CD4-positive, alpha-beta T cell (primary cell): ENCODE measurements around the gene SLC12A3. TPM values are rescaled to one million over a fixed set of nuclear protein-coding genes. Genes with fewer than 3 reads are reported as not detected.

Experiments used
- ATAC-seq: fragments of 200-7000 bp; cut with Tn5 transposase; one replicate; pipeline ENCODE4 v1.10.0; 2022; ENCODE audit warnings: mild to moderate bottlenecking; ENCODE audit not compliant: poor library complexity
- CTCF ChIA-PET: fragments of 350-600 bp; sonication (Branson Sonifier 250); formaldehyde crosslinking; loops from one replicate; lab custom pipeline; 2021; ENCODE audit warnings: antibody characterized with exemption, inconsistent platforms; lab: Charles Lee
- POLR2A ChIA-PET: fragments of 350-600 bp; sonication (Branson Sonifier 250); formaldehyde crosslinking; loops from one replicate; lab custom pipeline; 2021; ENCODE audit warnings: antibody characterized with exemption, inconsistent platforms; lab: Charles Lee
- DNase-seq, 14 experiments: peaks; one replicate each; pipeline ENCODE4 v3.0.0-alpha.2; 2013 to 2020; ENCODE audit warnings: mixed read lengths in 2 of 14
- H3K27ac ChIP-seq, 2 donors: one replicate each; pipeline versions ENCODE4 v1.5.1 to v1.7.0; 2013; ENCODE audit warnings: low read length in 2 of 2, low read depth in 1 of 2, mild to moderate bottlenecking in 1 of 2
- H3K27me3 ChIP-seq, 2 experiments: 1 replicate in 1 of 2; 2 replicates in 1 of 2; pipeline versions ENCODE4 v1.6.1 to v1.7.0; 2013; ENCODE audit warnings: low read length in 2 of 2, control low read depth in 1 of 2, mild to moderate bottlenecking in 1 of 2, moderate library complexity in 1 of 2; ENCODE audit not compliant: insufficient read depth in 2 of 2, control insufficient read depth in 1 of 2
- H3K36me3 ChIP-seq: one replicate; pipeline ENCODE4 v1.6.1; 2013; ENCODE audit warnings: low read length, control low read depth; ENCODE audit not compliant: insufficient read depth
- H3K4me1 ChIP-seq: one replicate; pipeline ENCODE4 v1.6.1; 2013; ENCODE audit warnings: low read length, control low read depth; ENCODE audit not compliant: insufficient read depth
- H3K4me3 ChIP-seq: one replicate; pipeline ENCODE4 v1.5.1; 2013; ENCODE audit warnings: mild to moderate bottlenecking, low read length, moderate library complexity
- H3K9me3 ChIP-seq, 2 experiments: 1 replicate in 1 of 2; 2 replicates in 1 of 2; pipeline versions ENCODE4 v1.6.1 to v1.7.0; 2013; ENCODE audit warnings: low read length in 2 of 2, mild to moderate bottlenecking in 2 of 2, control low read depth in 1 of 2, moderate library complexity in 1 of 2; ENCODE audit not compliant: control insufficient read depth in 1 of 2, insufficient read depth in 1 of 2
- H3K27ac Mint-ChIP-seq: one replicate; pipeline ENCODE4 v1.8.0; 2020; ENCODE audit warnings: mixed read lengths
- H3K27me3 Mint-ChIP-seq: one replicate; pipeline ENCODE4 v1.8.0; 2021; ENCODE audit warnings: mixed read lengths
- H3K36me3 Mint-ChIP-seq: one replicate; pipeline ENCODE4 v1.8.0; 2021; ENCODE audit warnings: low read depth, mixed read lengths
- H3K4me1 Mint-ChIP-seq: one replicate; pipeline ENCODE4 v1.8.0; 2021; ENCODE audit warnings: low read depth, mixed read lengths
- H3K4me3 Mint-ChIP-seq: one replicate; pipeline ENCODE4 v1.8.0; 2020; ENCODE audit warnings: mild to moderate bottlenecking, mixed read lengths
- H3K9me3 Mint-ChIP-seq: one replicate; pipeline ENCODE4 v1.8.0; 2020; ENCODE audit warnings: mixed read lengths
- CTCF ChIP-seq: fragments of 200-600 bp; IDR thresholded peaks from one replicate; pipeline ENCODE4 v1.8.0; 2022; ENCODE audit warnings: antibody characterized with exemption, mild to moderate bottlenecking
- intact Hi-C, 2 experiments: fragments of 100-400 bp; cut with DNase I in 1 of 2; cut with micrococcal nuclease in 1 of 2; formaldehyde crosslinking; loops; one replicate each; pipeline versions ENCODE4 v1.15.1 to v1.9.0; 2023 to 2025; cut with DNase I, micrococcal nuclease
- total RNA-seq, 174 experiments: library from RNA in 2 of 174; stranded (reverse) in 2 of 174; gene quantifications; one replicate each; pipeline ENCODE4 v1.2.3 and lab custom pipeline; 2021 to 2026

SLC12A3 gene
- total RNA-seq, 2 experiments from 2014 or later = not detected

GRCh38 chr16:56921571-56921970, 56.6 kb downstream of the SLC12A3 start:
- ChIA-PET CTCF (interaction anchor here (0.7 kb wide), 1 partner anchor 133 kb away, joined by 3 read pairs; no protein-coding TSS in a partner anchor), POLR2A (interaction anchor here (3.8 kb wide), 1 partner anchor 10 kb away, joined by 20 read pairs; the partner anchor contains the start of gene HERPUD1)
- no peaks in the 10 kb centered on the region for H3K9me3 Mint-ChIP-seq
- peaks cover 16% of the 10 kb centered on the region for H3K4me1 Mint-ChIP-seq
- no peak overlapping the region for H3K27ac Mint-ChIP-seq
- Histone ChIP-seq H3K27ac (no peak overlapping the region), H3K9me3 (no peaks in the 10 kb centered on the region), H3K27me3 (no peaks in the 10 kb centered on the region), H3K36me3 (no peaks in the 10 kb centered on the region), H3K4me1 (peaks cover 19% of the 10 kb centered on the region), H3K4me3 (no peak overlapping the region)
- no peak overlapping the region for H3K4me3 Mint-ChIP-seq
- intact Hi-C loops = no loop called here
- DNase-seq (no peak), ATAC-seq (no peak)
- no peak for TF ChIP-seq CTCF
- H3K27me3 Mint-ChIP-seq = no peaks in the 10 kb centered on the region
- no peaks in the 10 kb centered on the region for H3K36me3 Mint-ChIP-seq

GRCh38 chr16:56923481-56924091, 58.6 kb downstream of the SLC12A3 start:
- Histone ChIP-seq H3K36me3 (no peaks in the 10 kb centered on the region), H3K9me3 (no peaks in the 10 kb centered on the region), H3K27me3 (no peaks in the 10 kb centered on the region), H3K4me1 (peaks cover 8% of the 10 kb centered on the region), H3K4me3 (no peak overlapping the region), H3K27ac (no peak overlapping the region)
- intact Hi-C loops = no loop called here
- no peak for ATAC-seq
- no peak for DNase-seq
- CTCF ChIA-PET = no interaction called here
- POLR2A ChIA-PET = interaction anchor here (0.6 kb wide), 1 partner anchor 9 kb away, joined by 3 read pairs; no protein-coding TSS in a partner anchor
- Mint-ChIP-seq H3K27me3 (no peaks in the 10 kb centered on the region), H3K4me1 (peaks cover 6% of the 10 kb centered on the region), H3K9me3 (no peaks in the 10 kb centered on the region), H3K27ac (no peak overlapping the region), H3K36me3 (no peaks in the 10 kb centered on the region), H3K4me3 (no peak overlapping the region)
- no peak for TF ChIP-seq CTCF

GRCh38 chr16:56927471-56927870, 62.5 kb downstream of the SLC12A3 start:
- H3K9me3 Mint-ChIP-seq = no peaks in the 10 kb centered on the region
- no peak overlapping the region for H3K4me3 Mint-ChIP-seq
- intact Hi-C loops = no loop called here
- POLR2A ChIA-PET = no interaction called here
- H3K27me3 Mint-ChIP-seq = no peaks in the 10 kb centered on the region
- Histone ChIP-seq H3K27me3 (no peaks in the 10 kb centered on the region), H3K4me3 (no peak overlapping the region), H3K36me3 (no peaks in the 10 kb centered on the region), H3K9me3 (no peaks in the 10 kb centered on the region), H3K27ac (no peak overlapping the region), H3K4me1 (peaks cover 21% of the 10 kb centered on the region)
- ATAC-seq (no peak), DNase-seq (no peak)
- no peak overlapping the region for H3K27ac Mint-ChIP-seq
- CTCF ChIA-PET = no interaction called here
- peaks cover 7% of the 10 kb centered on the region for H3K36me3 Mint-ChIP-seq
- no peak for TF ChIP-seq CTCF
- H3K4me1 Mint-ChIP-seq = peaks cover 6% of the 10 kb centered on the region
